22Rv1 (cell line): Measurements from ENCODE around the gene ADCY1.
"Not testable (repeated sequence)": the region's sequence is repeated elsewhere in the genome, so short reads cannot be mapped to it uniquely, and the experiment has no call there.

ENCODE experiments used
- ZFX ChIP-seq: fragments of 450-650 bp; IDR thresholded peaks from 2 replicates; pipeline ENCODE4 v1.6.1; 2017; ENCODE audit warnings: antibody characterized with exemption, borderline replicate concordance
- TF ChIP-seq, protein P1 (sequence below): fragments of 450-650 bp; IDR thresholded peaks from 2 replicates; pipeline ENCODE4 v1.5.1; 2017; ENCODE audit warnings: mild to moderate bottlenecking

DNA sequence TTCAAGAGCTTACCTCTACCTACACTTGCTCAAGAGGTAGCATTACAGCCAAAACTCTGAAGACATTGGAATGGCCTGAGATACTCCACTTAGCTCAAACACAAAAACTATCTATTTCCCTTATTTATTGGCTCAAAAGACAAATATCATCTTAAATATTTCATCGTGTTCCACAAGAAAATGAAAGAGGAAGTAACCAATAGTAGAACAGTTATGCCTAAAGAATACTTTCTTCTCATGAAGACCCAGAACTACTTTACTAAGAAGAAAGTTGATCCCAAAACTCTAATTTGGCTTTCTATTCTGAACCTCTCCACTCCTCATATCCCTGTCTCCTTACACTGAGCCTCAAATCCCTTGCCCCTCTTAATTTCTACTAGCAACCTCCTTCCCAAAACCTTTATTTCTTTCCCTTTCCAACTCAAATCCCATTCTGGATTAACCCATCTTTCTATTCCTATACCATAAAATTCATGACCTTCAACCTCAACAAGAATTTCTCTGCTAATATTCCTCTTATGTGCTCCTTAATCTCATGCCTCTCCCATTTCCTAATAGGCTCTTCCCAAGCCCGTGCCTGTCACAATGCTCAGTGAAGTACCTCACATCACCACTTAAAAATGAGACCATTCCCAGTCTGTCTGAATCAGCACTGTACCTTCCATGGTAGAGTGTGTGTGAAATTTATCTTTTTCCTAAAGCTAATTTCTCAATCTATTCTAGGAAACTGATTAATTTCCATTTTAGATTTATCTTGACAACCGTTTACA, 188.2 kb downstream of the ADCY1 start:
- TF ChIP-seq, protein P1, sequence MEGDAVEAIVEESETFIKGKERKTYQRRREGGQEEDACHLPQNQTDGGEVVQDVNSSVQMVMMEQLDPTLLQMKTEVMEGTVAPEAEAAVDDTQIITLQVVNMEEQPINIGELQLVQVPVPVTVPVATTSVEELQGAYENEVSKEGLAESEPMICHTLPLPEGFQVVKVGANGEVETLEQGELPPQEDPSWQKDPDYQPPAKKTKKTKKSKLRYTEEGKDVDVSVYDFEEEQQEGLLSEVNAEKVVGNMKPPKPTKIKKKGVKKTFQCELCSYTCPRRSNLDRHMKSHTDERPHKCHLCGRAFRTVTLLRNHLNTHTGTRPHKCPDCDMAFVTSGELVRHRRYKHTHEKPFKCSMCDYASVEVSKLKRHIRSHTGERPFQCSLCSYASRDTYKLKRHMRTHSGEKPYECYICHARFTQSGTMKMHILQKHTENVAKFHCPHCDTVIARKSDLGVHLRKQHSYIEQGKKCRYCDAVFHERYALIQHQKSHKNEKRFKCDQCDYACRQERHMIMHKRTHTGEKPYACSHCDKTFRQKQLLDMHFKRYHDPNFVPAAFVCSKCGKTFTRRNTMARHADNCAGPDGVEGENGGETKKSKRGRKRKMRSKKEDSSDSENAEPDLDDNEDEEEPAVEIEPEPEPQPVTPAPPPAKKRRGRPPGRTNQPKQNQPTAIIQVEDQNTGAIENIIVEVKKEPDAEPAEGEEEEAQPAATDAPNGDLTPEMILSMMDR: not testable (repeated sequence)
- TF ChIP-seq ZFX: not testable (repeated sequence)
